Bronchial epithelial cell (primary cell): Measurements from ENCODE around the gene CTU1. TPM values are rescaled to one million over a fixed set of nuclear protein-coding genes. Genes with fewer than 3 reads are reported as not detected.

Experiments
- DNase-seq: peaks from one replicate; pipeline ENCODE4 v3.0.0-alpha.2; 2010; ENCODE audit warnings: low read depth
- FAIRE-seq: peaks from 2 replicates; lab custom pipeline; 2011; peaks lifted over from hg19 to GRCh38; lab: Jason Lieb, UNC
- H3K27me3 ChIP-seq: 2 replicates; pipeline ENCODE4 v1.5.1; 2011; ENCODE audit warnings: low read length; ENCODE audit not compliant: control insufficient read depth, insufficient read depth
- H3K36me3 ChIP-seq: 2 replicates; pipeline ENCODE4 v1.5.1; 2011; ENCODE audit warnings: low read length; ENCODE audit not compliant: control insufficient read depth, insufficient read depth
- H3K4me3 ChIP-seq: 2 replicates; pipeline ENCODE4 v1.5.1; 2011; ENCODE audit warnings: mild to moderate bottlenecking, low read depth, low read length, control low read depth
- CTCF ChIP-seq: IDR thresholded peaks from 2 replicates; pipeline ENCODE4 v1.5.1; 2011; ENCODE audit warnings: mild to moderate bottlenecking, moderate library complexity, low read length, control low read depth, inconsistent platforms; ENCODE audit not compliant: insufficient read depth, severe bottlenecking
- total RNA-seq: library from RNA; depleted of rRNA; stranded (reverse); fragments of >200 nt; gene quantifications from 2 replicates; pipeline ENCODE4 v1.2.1, GENCODE V29; 2014

CTU1 gene
- total RNA-seq, 1 donor from 2014 or later: 7.6 TPM

- no peak for FAIRE-seq
- peaks cover 19% of the 10 kb centered on the region for H3K36me3 ChIP-seq
- no peak for TF ChIP-seq CTCF
Observed at GRCh38 chr19:51101171-51101865, 6.9 kb downstream of the CTU1 start.

GRCh38 chr19:51100601-51101000 is 7.6 kb downstream of the CTU1 start:
- no peaks in the 10 kb centered on the region for H3K27me3 ChIP-seq
- TF ChIP-seq CTCF: no peak
- DNase-seq: no peak
- no peak overlapping the region for H3K4me3 ChIP-seq
- FAIRE-seq: no peak
- H3K36me3 ChIP-seq: peaks cover 16% of the 10 kb centered on the region

More at GRCh38 chr19:51101171-51101865, 6.9 kb downstream of the CTU1 start:
- Histone ChIP-seq H3K27me3 (no peaks in the 10 kb centered on the region), H3K4me3 (no peak overlapping the region)
- no peak for DNase-seq

GRCh38 chr19:51099047-51099382 is 9.2 kb downstream of the CTU1 start:
- H3K4me3 ChIP-seq: no peak overlapping the region
- H3K36me3 ChIP-seq: peaks cover 11% of the 10 kb centered on the region
- no peak for TF ChIP-seq CTCF
- H3K27me3 ChIP-seq: no peaks in the 10 kb centered on the region
- FAIRE-seq (no peak), DNase-seq (no peak)

GRCh38 chr19:51098365-51099046 is 9.7 kb downstream of the CTU1 start:
- FAIRE-seq: no peak
- Histone ChIP-seq H3K27me3 (no peaks in the 10 kb centered on the region), H3K4me3 (no peak overlapping the region), H3K36me3 (peaks cover 7% of the 10 kb centered on the region)
- DNase-seq: no peak
- no peak for TF ChIP-seq CTCF

- FAIRE-seq (no peak), DNase-seq (no peak)
- Histone ChIP-seq H3K36me3 (peaks cover 7% of the 10 kb centered on the region), H3K27me3 (no peaks in the 10 kb centered on the region), H3K4me3 (no peak overlapping the region)
- no peak for TF ChIP-seq CTCF
Observed at GRCh38 chr19:51097796-51098195, 10.4 kb downstream of the CTU1 start.
